ENCODE measurements around the gene CIZ1. TPM values are rescaled to one million over a fixed set of nuclear protein-coding genes. Genes with fewer than 3 reads are reported as not detected.

Gene CIZ1
- total RNA-seq, 1 experiment from 2014 or later = 111 TPM

DNA sequence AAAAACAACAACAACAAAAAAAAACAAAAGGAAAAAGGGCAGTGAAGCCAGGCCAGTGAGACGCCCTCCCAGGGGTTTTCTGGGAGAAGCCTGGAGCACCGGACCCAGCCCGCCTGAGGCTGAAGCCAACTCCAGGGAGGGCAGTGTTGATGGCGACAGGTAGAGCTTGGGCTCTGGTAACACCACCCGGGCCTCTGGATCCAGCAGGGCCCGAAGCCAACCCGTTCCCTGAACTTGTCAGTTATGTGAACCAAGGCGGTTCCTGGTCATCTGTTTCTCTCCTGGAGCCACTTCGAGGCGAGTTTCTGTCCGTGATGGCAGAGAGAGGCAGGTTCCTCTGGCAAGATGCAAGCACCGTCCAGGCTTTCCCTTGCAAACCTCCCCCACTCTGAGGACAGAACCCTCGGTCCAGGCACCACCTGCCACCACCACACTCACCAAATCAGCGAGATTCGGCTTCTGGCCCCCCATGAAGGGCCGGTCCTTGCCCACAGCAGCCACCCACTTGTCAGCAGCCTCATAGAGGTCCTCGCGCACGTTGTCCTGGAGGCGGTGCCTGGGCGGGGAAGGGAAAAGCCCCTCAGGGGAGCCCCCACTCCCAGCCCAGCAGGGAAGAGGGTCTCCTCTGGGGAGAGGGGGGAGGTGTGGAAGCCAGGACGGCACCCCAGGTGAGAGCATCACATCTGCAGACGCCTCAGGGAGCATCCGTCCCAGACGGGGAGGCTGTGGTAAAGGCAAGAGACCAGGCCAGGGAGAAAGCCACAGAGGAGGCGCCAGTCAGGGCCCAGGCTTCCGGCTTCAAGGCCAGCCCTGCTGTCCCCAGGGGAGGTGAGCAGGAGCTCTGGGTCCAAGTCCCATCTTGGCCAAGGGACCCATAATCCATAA is 69.2 kb downstream of the CIZ1 start:
- no peak overlapping the region for H3K27ac ChIP-seq (ENCODE audit: low read length)
- in situ Hi-C loops (cut with HindIII; ENCODE audit: low pct_unique_long_range_greater_than_20kb, low sequenced_read_pairs) (no loop called here), intact Hi-C loops (cut with micrococcal nuclease; ENCODE audit: unreplicated experiment) (no loop called here)
- TF ChIP-seq, protein P1, sequence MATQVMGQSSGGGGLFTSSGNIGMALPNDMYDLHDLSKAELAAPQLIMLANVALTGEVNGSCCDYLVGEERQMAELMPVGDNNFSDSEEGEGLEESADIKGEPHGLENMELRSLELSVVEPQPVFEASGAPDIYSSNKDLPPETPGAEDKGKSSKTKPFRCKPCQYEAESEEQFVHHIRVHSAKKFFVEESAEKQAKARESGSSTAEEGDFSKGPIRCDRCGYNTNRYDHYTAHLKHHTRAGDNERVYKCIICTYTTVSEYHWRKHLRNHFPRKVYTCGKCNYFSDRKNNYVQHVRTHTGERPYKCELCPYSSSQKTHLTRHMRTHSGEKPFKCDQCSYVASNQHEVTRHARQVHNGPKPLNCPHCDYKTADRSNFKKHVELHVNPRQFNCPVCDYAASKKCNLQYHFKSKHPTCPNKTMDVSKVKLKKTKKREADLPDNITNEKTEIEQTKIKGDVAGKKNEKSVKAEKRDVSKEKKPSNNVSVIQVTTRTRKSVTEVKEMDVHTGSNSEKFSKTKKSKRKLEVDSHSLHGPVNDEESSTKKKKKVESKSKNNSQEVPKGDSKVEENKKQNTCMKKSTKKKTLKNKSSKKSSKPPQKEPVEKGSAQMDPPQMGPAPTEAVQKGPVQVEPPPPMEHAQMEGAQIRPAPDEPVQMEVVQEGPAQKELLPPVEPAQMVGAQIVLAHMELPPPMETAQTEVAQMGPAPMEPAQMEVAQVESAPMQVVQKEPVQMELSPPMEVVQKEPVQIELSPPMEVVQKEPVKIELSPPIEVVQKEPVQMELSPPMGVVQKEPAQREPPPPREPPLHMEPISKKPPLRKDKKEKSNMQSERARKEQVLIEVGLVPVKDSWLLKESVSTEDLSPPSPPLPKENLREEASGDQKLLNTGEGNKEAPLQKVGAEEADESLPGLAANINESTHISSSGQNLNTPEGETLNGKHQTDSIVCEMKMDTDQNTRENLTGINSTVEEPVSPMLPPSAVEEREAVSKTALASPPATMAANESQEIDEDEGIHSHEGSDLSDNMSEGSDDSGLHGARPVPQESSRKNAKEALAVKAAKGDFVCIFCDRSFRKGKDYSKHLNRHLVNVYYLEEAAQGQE (IDR thresholded peaks at IDR 0.05; ENCODE audit: insufficient read depth in 1 of 2, low read depth in 2 of 2, low read length in 1 of 2) = no peak
- TF ChIP-seq, protein P2, sequence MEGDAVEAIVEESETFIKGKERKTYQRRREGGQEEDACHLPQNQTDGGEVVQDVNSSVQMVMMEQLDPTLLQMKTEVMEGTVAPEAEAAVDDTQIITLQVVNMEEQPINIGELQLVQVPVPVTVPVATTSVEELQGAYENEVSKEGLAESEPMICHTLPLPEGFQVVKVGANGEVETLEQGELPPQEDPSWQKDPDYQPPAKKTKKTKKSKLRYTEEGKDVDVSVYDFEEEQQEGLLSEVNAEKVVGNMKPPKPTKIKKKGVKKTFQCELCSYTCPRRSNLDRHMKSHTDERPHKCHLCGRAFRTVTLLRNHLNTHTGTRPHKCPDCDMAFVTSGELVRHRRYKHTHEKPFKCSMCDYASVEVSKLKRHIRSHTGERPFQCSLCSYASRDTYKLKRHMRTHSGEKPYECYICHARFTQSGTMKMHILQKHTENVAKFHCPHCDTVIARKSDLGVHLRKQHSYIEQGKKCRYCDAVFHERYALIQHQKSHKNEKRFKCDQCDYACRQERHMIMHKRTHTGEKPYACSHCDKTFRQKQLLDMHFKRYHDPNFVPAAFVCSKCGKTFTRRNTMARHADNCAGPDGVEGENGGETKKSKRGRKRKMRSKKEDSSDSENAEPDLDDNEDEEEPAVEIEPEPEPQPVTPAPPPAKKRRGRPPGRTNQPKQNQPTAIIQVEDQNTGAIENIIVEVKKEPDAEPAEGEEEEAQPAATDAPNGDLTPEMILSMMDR (IDR thresholded peaks at IDR 0.05) = no peak
- TF ChIP-seq SIN3A (IDR thresholded peaks at IDR 0.05; ENCODE audit: borderline replicate concordance, insufficient read depth, low read depth, low read length) = no peak
- no peak for TF ChIP-seq POLR2AphosphoS5 (IDR thresholded peaks at IDR 0.05; ENCODE audit: low read depth, low read length)
- no peak for TF ChIP-seq TCF7L2 (IDR thresholded peaks at IDR 0.05; ENCODE audit: low read depth, low read length)
- H3K4me3 ChIP-seq (ENCODE audit: low read depth in 2 of 2, low read length in 2 of 2) = no peak overlapping the region
- H3K4me1 ChIP-seq (ENCODE audit: control insufficient read depth, insufficient read depth, low read length) = peaks cover 3% of the 10 kb centered on the region; the same call in 1 of the 2 replicates
- H3K27me3 ChIP-seq (ENCODE audit: control insufficient read depth, insufficient read depth, low read length) = no peaks in the 10 kb centered on the region
- BruUV-seq (replicated peaks) = no TSS peak
- ChIA-PET CTCF (no interaction called here), POLR2A (no interaction called here)
- no peaks in the 10 kb centered on the region; the same call in 1 of the 2 replicates for H3K36me3 ChIP-seq (ENCODE audit: control insufficient read depth, insufficient read depth, low read length)
- no peaks in the 10 kb centered on the region for H3K9me3 ChIP-seq (ENCODE audit: control insufficient read depth, insufficient read depth, low read depth, low read length)
- DNase-seq (ENCODE audit: low read depth, low spot score) = no peak
- ATAC-seq = no peak

DNA sequence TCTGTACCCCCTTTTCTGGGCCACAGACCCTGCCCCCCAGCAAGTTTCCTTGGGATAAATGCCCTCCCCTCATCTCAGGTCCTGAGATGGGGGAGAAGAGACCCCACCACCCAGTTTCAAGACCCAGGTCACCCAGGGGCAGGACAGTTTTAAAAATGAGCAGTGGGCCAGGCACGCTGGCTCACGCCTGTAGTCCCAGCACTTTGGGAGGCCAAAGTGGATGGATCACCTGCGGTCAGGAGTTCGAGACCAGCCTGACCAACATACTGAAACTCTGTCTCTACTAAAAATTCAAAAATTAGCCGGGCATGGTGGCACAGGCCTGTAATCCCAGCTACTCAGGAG is 69.9 kb downstream of the CIZ1 start:
- ATAC-seq (no peak), DNase-seq (ENCODE audit: low read depth, low spot score) (no peak)
- POLR2A ChIA-PET = no interaction called here
- no peaks in the 10 kb centered on the region for H3K27me3 ChIP-seq (ENCODE audit: control insufficient read depth, insufficient read depth, low read length)
- no TSS peak for BruUV-seq (replicated peaks)
- TF ChIP-seq SIN3A (IDR thresholded peaks at IDR 0.05; ENCODE audit: borderline replicate concordance, insufficient read depth, low read depth, low read length) (no peak), TCF7L2 (IDR thresholded peaks at IDR 0.05; ENCODE audit: low read depth, low read length) (no peak), POLR2AphosphoS5 (IDR thresholded peaks at IDR 0.05; ENCODE audit: low read depth, low read length) (no peak)
- TF ChIP-seq, protein P2 (IDR thresholded peaks at IDR 0.05) = no peak
- TF ChIP-seq, protein P1 (IDR thresholded peaks at IDR 0.05; ENCODE audit: insufficient read depth in 1 of 2, low read depth in 2 of 2, low read length in 1 of 2) = no peak
- H3K27ac ChIP-seq (ENCODE audit: low read length) = no peak overlapping the region
- intact Hi-C loops (cut with micrococcal nuclease; ENCODE audit: unreplicated experiment) (no loop called here), in situ Hi-C loops (cut with HindIII; ENCODE audit: low pct_unique_long_range_greater_than_20kb, low sequenced_read_pairs) (no loop called here)
- no peaks in the 10 kb centered on the region for H3K9me3 ChIP-seq (ENCODE audit: control insufficient read depth, insufficient read depth, low read depth, low read length)
- H3K4me3 ChIP-seq (ENCODE audit: low read depth in 2 of 2, low read length in 2 of 2) = no peak overlapping the region
- H3K4me1 ChIP-seq (ENCODE audit: control insufficient read depth, insufficient read depth, low read length) = peaks cover 3% of the 10 kb centered on the region; the same call in 1 of the 2 replicates
- H3K36me3 ChIP-seq (ENCODE audit: control insufficient read depth, insufficient read depth, low read length) = no peaks in the 10 kb centered on the region
- CTCF ChIA-PET = no interaction called here
